Astrocyte (in vitro differentiated cells and primary cell): ENCODE data around the gene HDAC10. TPM values are rescaled to one million over a fixed set of nuclear protein-coding genes. Genes with fewer than 3 reads are reported as not detected.

ENCODE experiments used
- DNase-seq: peaks from one replicate; pipeline ENCODE4 v3.0.0-alpha.2; 2010; ENCODE audit warnings: low read depth
- FAIRE-seq: peaks from 2 replicates; lab custom pipeline; 2011; peaks lifted over from hg19 to GRCh38; lab: Jason Lieb, UNC
- H2AFZ ChIP-seq: 2 replicates; pipeline ENCODE4 v1.6.0; 2012; ENCODE audit warnings: low read depth, low read length, inconsistent platforms
- H3K27ac ChIP-seq: 2 replicates; pipeline ENCODE4 v1.5.1; 2011; ENCODE audit warnings: low read depth, low read length, inconsistent platforms
- H3K27me3 ChIP-seq: 2 replicates; pipeline ENCODE4 v1.6.0; 2011; ENCODE audit warnings: low read length, inconsistent platforms; ENCODE audit not compliant: insufficient read depth
- H3K36me3 ChIP-seq: 2 replicates; pipeline ENCODE4 v1.5.1; 2011; ENCODE audit warnings: low read length, inconsistent platforms; ENCODE audit not compliant: insufficient read depth
- H3K4me1 ChIP-seq: 2 replicates; pipeline ENCODE4 v1.5.1; 2011; ENCODE audit warnings: low read length, inconsistent platforms; ENCODE audit not compliant: insufficient read depth
- H3K4me2 ChIP-seq: 2 replicates; pipeline ENCODE4 v1.6.0; 2012; ENCODE audit warnings: low read length, inconsistent platforms
- H3K4me3 ChIP-seq: 2 replicates; pipeline ENCODE4 v1.5.1; 2011; ENCODE audit warnings: low read depth, mild to moderate bottlenecking, low read length, inconsistent platforms; ENCODE audit not compliant: insufficient read depth
- H3K79me2 ChIP-seq: 2 replicates; pipeline ENCODE4 v1.6.0; 2012; ENCODE audit warnings: mild to moderate bottlenecking, low read length, inconsistent platforms; ENCODE audit not compliant: insufficient read depth
- H3K9ac ChIP-seq: 2 replicates; pipeline ENCODE4 v1.6.0; 2012; ENCODE audit warnings: mild to moderate bottlenecking, low read length, inconsistent platforms
- H3K9me3 ChIP-seq: 2 replicates; pipeline ENCODE4 v1.5.1; 2012; ENCODE audit warnings: low read depth, mild to moderate bottlenecking, low read length, inconsistent platforms; ENCODE audit not compliant: insufficient read depth
- H4K20me1 ChIP-seq: 2 replicates; pipeline ENCODE4 v1.6.0; 2012; ENCODE audit warnings: low read length, inconsistent platforms; ENCODE audit not compliant: insufficient read depth
- H3K27ac Mint-ChIP-seq: one replicate; pipeline ENCODE4 v1.8.0; 2021; ENCODE audit warnings: mild to moderate bottlenecking, mixed read lengths; ENCODE audit not compliant: unreplicated experiment
- H3K27me3 Mint-ChIP-seq: one replicate; pipeline ENCODE4 v1.8.0; 2021; ENCODE audit warnings: low read depth, mixed read lengths; ENCODE audit not compliant: unreplicated experiment
- H3K36me3 Mint-ChIP-seq: one replicate; pipeline ENCODE4 v1.8.0; 2021; ENCODE audit warnings: low read depth, mixed read lengths; ENCODE audit not compliant: unreplicated experiment
- H3K4me1 Mint-ChIP-seq: one replicate; pipeline ENCODE4 v1.8.0; 2021; ENCODE audit warnings: low read depth, mixed read lengths; ENCODE audit not compliant: unreplicated experiment
- H3K4me3 Mint-ChIP-seq: one replicate; pipeline ENCODE4 v1.8.0; 2021; ENCODE audit warnings: mild to moderate bottlenecking, moderate library complexity, mixed read lengths; ENCODE audit not compliant: unreplicated experiment
- H3K9me3 Mint-ChIP-seq: one replicate; pipeline ENCODE4 v1.8.0; 2021; ENCODE audit warnings: mild to moderate bottlenecking, mixed read lengths; ENCODE audit not compliant: unreplicated experiment
- CTCF ChIP-seq: IDR thresholded peaks from 2 replicates; pipeline ENCODE4 v1.5.1; 2011; ENCODE audit warnings: low read depth, mild to moderate bottlenecking, inconsistent platforms, low read length, moderate library complexity; ENCODE audit not compliant: insufficient read depth
- EZH2 ChIP-seq: IDR thresholded peaks from 2 replicates; pipeline ENCODE4 v1.6.1; 2012; ENCODE audit warnings: mild to moderate bottlenecking, low read length, inconsistent platforms; ENCODE audit not compliant: insufficient read depth
- total RNA-seq: library from RNA; stranded (reverse); gene quantifications from 2 replicates; pipeline ENCODE4 v1.2.1, GENCODE V29; 2021

Gene HDAC10
- total RNA-seq, 1 donor from 2014 or later = 46.5 TPM

GRCh38 chr22:50253941-50254340, 2.9 kb upstream of the HDAC10 start:
- no peak overlapping the region for H3K4me3 Mint-ChIP-seq
- no peak overlapping the region for H3K27ac Mint-ChIP-seq
- Histone ChIP-seq H3K4me1 (peaks cover 10% of the 10 kb centered on the region), H3K27me3 (no peaks in the 10 kb centered on the region), H3K9ac (no peak overlapping the region), H2AFZ (no peak overlapping the region), H3K27ac (no peak overlapping the region), H4K20me1 (peaks cover 44% of the 10 kb centered on the region), H3K79me2 (peaks cover 22% of the 10 kb centered on the region), H3K4me2 (no peak overlapping the region), H3K4me3 (no peak overlapping the region), H3K9me3 (no peaks in the 10 kb centered on the region), H3K36me3 (no peaks in the 10 kb centered on the region)
- H3K9me3 Mint-ChIP-seq = no peaks in the 10 kb centered on the region
- peaks cover 2% of the 10 kb centered on the region for H3K36me3 Mint-ChIP-seq
- DNase-seq (no peak), FAIRE-seq (no peak)
- no peaks in the 10 kb centered on the region for H3K27me3 Mint-ChIP-seq
- peaks cover 7% of the 10 kb centered on the region for H3K4me1 Mint-ChIP-seq
- TF ChIP-seq EZH2 = no peak
- no peak for TF ChIP-seq CTCF

- peak overlapping the region; percentile 27 for H3K4me3 Mint-ChIP-seq
- Histone ChIP-seq H3K27me3 (no peaks in the 10 kb centered on the region), H3K9ac (no peak overlapping the region), H2AFZ (no peak overlapping the region), H3K36me3 (no peaks in the 10 kb centered on the region), H3K27ac (no peak overlapping the region), H4K20me1 (peaks cover 41% of the 10 kb centered on the region), H3K4me1 (peaks cover 10% of the 10 kb centered on the region), H3K4me3 (no peak overlapping the region), H3K4me2 (no peak overlapping the region), H3K79me2 (peaks cover 16% of the 10 kb centered on the region), H3K9me3 (no peaks in the 10 kb centered on the region)
- TF ChIP-seq EZH2 (no peak), CTCF (no peak)
- H3K9me3 Mint-ChIP-seq = no peaks in the 10 kb centered on the region
- H3K27me3 Mint-ChIP-seq = no peaks in the 10 kb centered on the region
- peaks cover 2% of the 10 kb centered on the region for H3K4me1 Mint-ChIP-seq
- no peak for DNase-seq
- peaks cover 2% of the 10 kb centered on the region for H3K36me3 Mint-ChIP-seq
- no peak overlapping the region for H3K27ac Mint-ChIP-seq
- no peak for FAIRE-seq
Observed at GRCh38 chr22:50253046-50253915, 2.2 kb upstream of the HDAC10 start.
